GM23338 (cell line): ENCODE measurements around the gene OR1J4. TPM values are rescaled to one million over a fixed set of nuclear protein-coding genes. Genes with fewer than 3 reads are reported as not detected.
"Not testable (repeated sequence)": the region's sequence is repeated elsewhere in the genome, so short reads cannot be mapped to it uniquely, and the experiment has no call there.

Source experiments
- ATAC-seq: fragments of 200-7000 bp; cut with Tn5 transposase; 3 replicates; pipeline ENCODE4 v1.9.1; 2020
- DNase-seq: peaks from one replicate; pipeline ENCODE4 v3.0.0-alpha.2; 2015; ENCODE audit warnings: low spot score
- H2AFZ ChIP-seq: fragments of 200-600 bp; sonication (generic); 2 replicates; pipeline ENCODE4 v1.8.0; 2016; ENCODE audit warnings: antibody characterized with exemption, mild to moderate bottlenecking, moderate library complexity
- H3F3A ChIP-seq: fragments of 200-600 bp; sonication (generic); replicated peaks from 2 replicates; pipeline ENCODE4 v1.8.0; 2017; ENCODE audit warnings: antibody characterized with exemption, mixed run types, low read depth
- H3K27ac ChIP-seq: fragments of 200-600 bp; sonication (generic); 2 replicates; pipeline ENCODE4 v1.6.1; 2016; ENCODE audit warnings: low read depth
- H3K27me3 ChIP-seq: fragments of 200-600 bp; sonication (generic); 2 replicates; pipeline ENCODE4 v1.8.0; 2016; ENCODE audit warnings: mild to moderate bottlenecking, mixed run types, moderate library complexity; ENCODE audit not compliant: insufficient read depth
- H3K36me3 ChIP-seq: fragments of 200-600 bp; sonication (generic); 2 replicates; pipeline ENCODE4 v1.8.0; 2016; ENCODE audit warnings: mild to moderate bottlenecking; ENCODE audit not compliant: insufficient read depth
- H3K4me1 ChIP-seq: fragments of 200-600 bp; sonication (generic); 2 replicates; pipeline ENCODE4 v1.8.0; 2016; ENCODE audit warnings: mild to moderate bottlenecking, moderate library complexity; ENCODE audit not compliant: insufficient read depth
- H3K4me2 ChIP-seq: fragments of 200-600 bp; sonication (generic); 2 replicates; pipeline ENCODE4 v1.7.1; 2017; ENCODE audit warnings: mixed run types
- H3K4me3 ChIP-seq: fragments of 200-600 bp; sonication (generic); 2 replicates; pipeline ENCODE4 v1.6.1; 2016; ENCODE audit warnings: mixed run types
- H3K79me2 ChIP-seq: fragments of 200-600 bp; sonication (generic); replicated peaks from 2 replicates; pipeline ENCODE4 v1.8.0; 2017; ENCODE audit warnings: mild to moderate bottlenecking; ENCODE audit not compliant: insufficient read depth
- H3K9me2 ChIP-seq: fragments of 200-600 bp; sonication (generic); 2 replicates; pipeline ENCODE4 v1.8.0; 2017; ENCODE audit not compliant: insufficient read depth
- H4K20me1 ChIP-seq: fragments of 200-600 bp; sonication (generic); replicated peaks from 2 replicates; pipeline ENCODE4 v1.8.0; 2017; ENCODE audit warnings: mild to moderate bottlenecking; ENCODE audit not compliant: insufficient read depth
- H3K27ac Mint-ChIP-seq: 2 replicates; pipeline ENCODE4 v1.8.0; 2020; ENCODE audit warnings: inconsistent platforms, mild to moderate bottlenecking, moderate library complexity, mixed read lengths
- H3K27me3 Mint-ChIP-seq: 3 replicates; pipeline ENCODE4 v1.8.0; 2022; ENCODE audit warnings: low read depth, mild to moderate bottlenecking, moderate library complexity, mixed read lengths, inconsistent platforms; ENCODE audit not compliant: insufficient read depth, poor library complexity
- H3K36me3 Mint-ChIP-seq: 3 replicates; pipeline ENCODE4 v1.8.0; 2021; ENCODE audit warnings: low read depth, mild to moderate bottlenecking, inconsistent platforms, moderate library complexity, mixed read lengths
- H3K4me1 Mint-ChIP-seq: 3 replicates; pipeline ENCODE4 v1.8.0; 2020; ENCODE audit warnings: mild to moderate bottlenecking, inconsistent platforms, mixed read lengths
- H3K4me3 Mint-ChIP-seq: 3 replicates; pipeline ENCODE4 v1.8.0; 2021; ENCODE audit warnings: moderate library complexity, mild to moderate bottlenecking, inconsistent platforms, mixed read lengths
- H3K9me3 Mint-ChIP-seq: 3 replicates; pipeline ENCODE4 v1.8.0; 2020; ENCODE audit warnings: moderate library complexity, mild to moderate bottlenecking, inconsistent platforms, mixed read lengths
- CREB1 ChIP-seq: fragments of 250-450 bp; sonication (Bioruptor Pico); IDR thresholded peaks from 2 replicates; pipeline ENCODE4 v1.5.0; 2020; ENCODE audit warnings: low read depth, mild to moderate bottlenecking, moderate library complexity
- EZH2 ChIP-seq: fragments of 200-600 bp; sonication (generic); IDR thresholded peaks from one replicate; pipeline ENCODE4 v1.8.0; 2017; ENCODE audit warnings: antibody characterized with exemption, mild to moderate bottlenecking, low read depth; ENCODE audit not compliant: unreplicated experiment
- EZH2phosphoT487 ChIP-seq: fragments of 200-600 bp; sonication (generic); IDR thresholded peaks from one replicate; pipeline ENCODE4 v1.8.1; 2018; ENCODE audit warnings: antibody characterized with exemption; ENCODE audit not compliant: unreplicated experiment
- JUNB ChIP-seq: IDR thresholded peaks from one replicate; pipeline ENCODE4 v1.6.1; 2016; ENCODE audit warnings: antibody characterized with exemption; ENCODE audit not compliant: unreplicated experiment
- NANOG ChIP-seq: IDR thresholded peaks from 2 replicates; pipeline ENCODE4 v1.6.1; 2016; ENCODE audit warnings: antibody characterized with exemption, borderline replicate concordance
- POLR2AphosphoS5 ChIP-seq: IDR thresholded peaks from 2 replicates; pipeline ENCODE4 v1.6.1; 2016; ENCODE audit warnings: antibody characterized with exemption, low read depth
- STAT1 ChIP-seq: IDR thresholded peaks from one replicate; pipeline ENCODE4 v1.6.1; 2016; ENCODE audit warnings: antibody characterized with exemption; ENCODE audit not compliant: unreplicated experiment
- ZNF114 ChIP-seq: fragments of 250-450 bp; sonication (Bioruptor Pico); IDR thresholded peaks from 2 replicates; pipeline ENCODE4 v1.5.0; 2020; ENCODE audit warnings: mild to moderate bottlenecking, moderate library complexity
- polyA plus RNA-seq: library from polyadenylated mRNA; unstranded; fragments of >200 nt; fragmentation: Nextera tagmentation; extraction: Ambion mirVana; gene quantifications from 2 replicates; pipeline ENCODE4 v1.2.1, GENCODE V29; 2016
- total RNA-seq: library from RNA; depleted of rRNA; stranded (reverse); fragments of >200 nt; shearing (Covaris generic); gene quantifications from 2 replicates; pipeline ENCODE4 v1.2.3, GENCODE V29; 2014
- TF ChIP-seq, protein P1 (sequence below): IDR thresholded peaks from 2 replicates; pipeline ENCODE4 v1.6.1; 2016; ENCODE audit warnings: antibody characterized with exemption
- TF ChIP-seq, protein P2 (sequence below): IDR thresholded peaks from one replicate; pipeline ENCODE4 v1.6.1; 2018; ENCODE audit warnings: antibody characterized with exemption; ENCODE audit not compliant: unreplicated experiment

OR1J4 gene
- total and polyA plus RNA-seq, 2 experiments from 2014 or later: not detected

- H3F3A ChIP-seq, H3K27ac ChIP-seq, H4K20me1 ChIP-seq, H3K79me2 ChIP-seq, H3K27ac Mint-ChIP-seq, H2AFZ ChIP-seq, H3K4me1 Mint-ChIP-seq, H3K4me1 ChIP-seq, H3K4me2 ChIP-seq, H3K4me3 Mint-ChIP-seq, H3K36me3 ChIP-seq, H3K27me3 ChIP-seq, H3K9me2 ChIP-seq, ATAC-seq, H3K4me3 ChIP-seq, DNase-seq: not testable (repeated sequence)
- peaks cover 12% of the 10 kb centered on the region for H3K27me3 Mint-ChIP-seq
- peaks cover 35% of the 10 kb centered on the region for H3K36me3 Mint-ChIP-seq
- H3K9me3 Mint-ChIP-seq: peaks cover 97% of the 10 kb centered on the region
These were observed 12.2 kb downstream of the OR1J4 start for GRCh38 chr9:122531157-122531556.

- Histone ChIP-seq H3K4me1 (no peaks in the 10 kb centered on the region), H4K20me1 (no peaks in the 10 kb centered on the region), H3K4me3 (no peak overlapping the region), H3F3A (no peaks in the 10 kb centered on the region), H2AFZ (no peak overlapping the region), H3K4me2 (no peak overlapping the region), H3K27me3 (no peaks in the 10 kb centered on the region), H3K9me2 (no peaks in the 10 kb centered on the region), H3K79me2 (no peaks in the 10 kb centered on the region), H3K36me3 (no peaks in the 10 kb centered on the region), H3K27ac (no peak overlapping the region)
- peaks cover 12% of the 10 kb centered on the region for H3K27me3 Mint-ChIP-seq
- no peak overlapping the region for H3K4me3 Mint-ChIP-seq
- no peaks in the 10 kb centered on the region for H3K4me1 Mint-ChIP-seq
- peaks cover 89% of the 10 kb centered on the region for H3K9me3 Mint-ChIP-seq
- ATAC-seq: no peak
- no peak for TF ChIP-seq STAT1
- TF ChIP-seq, protein P1, sequence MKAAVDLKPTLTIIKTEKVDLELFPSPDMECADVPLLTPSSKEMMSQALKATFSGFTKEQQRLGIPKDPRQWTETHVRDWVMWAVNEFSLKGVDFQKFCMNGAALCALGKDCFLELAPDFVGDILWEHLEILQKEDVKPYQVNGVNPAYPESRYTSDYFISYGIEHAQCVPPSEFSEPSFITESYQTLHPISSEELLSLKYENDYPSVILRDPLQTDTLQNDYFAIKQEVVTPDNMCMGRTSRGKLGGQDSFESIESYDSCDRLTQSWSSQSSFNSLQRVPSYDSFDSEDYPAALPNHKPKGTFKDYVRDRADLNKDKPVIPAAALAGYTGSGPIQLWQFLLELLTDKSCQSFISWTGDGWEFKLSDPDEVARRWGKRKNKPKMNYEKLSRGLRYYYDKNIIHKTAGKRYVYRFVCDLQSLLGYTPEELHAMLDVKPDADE: no peak
- TF ChIP-seq, protein P2, sequence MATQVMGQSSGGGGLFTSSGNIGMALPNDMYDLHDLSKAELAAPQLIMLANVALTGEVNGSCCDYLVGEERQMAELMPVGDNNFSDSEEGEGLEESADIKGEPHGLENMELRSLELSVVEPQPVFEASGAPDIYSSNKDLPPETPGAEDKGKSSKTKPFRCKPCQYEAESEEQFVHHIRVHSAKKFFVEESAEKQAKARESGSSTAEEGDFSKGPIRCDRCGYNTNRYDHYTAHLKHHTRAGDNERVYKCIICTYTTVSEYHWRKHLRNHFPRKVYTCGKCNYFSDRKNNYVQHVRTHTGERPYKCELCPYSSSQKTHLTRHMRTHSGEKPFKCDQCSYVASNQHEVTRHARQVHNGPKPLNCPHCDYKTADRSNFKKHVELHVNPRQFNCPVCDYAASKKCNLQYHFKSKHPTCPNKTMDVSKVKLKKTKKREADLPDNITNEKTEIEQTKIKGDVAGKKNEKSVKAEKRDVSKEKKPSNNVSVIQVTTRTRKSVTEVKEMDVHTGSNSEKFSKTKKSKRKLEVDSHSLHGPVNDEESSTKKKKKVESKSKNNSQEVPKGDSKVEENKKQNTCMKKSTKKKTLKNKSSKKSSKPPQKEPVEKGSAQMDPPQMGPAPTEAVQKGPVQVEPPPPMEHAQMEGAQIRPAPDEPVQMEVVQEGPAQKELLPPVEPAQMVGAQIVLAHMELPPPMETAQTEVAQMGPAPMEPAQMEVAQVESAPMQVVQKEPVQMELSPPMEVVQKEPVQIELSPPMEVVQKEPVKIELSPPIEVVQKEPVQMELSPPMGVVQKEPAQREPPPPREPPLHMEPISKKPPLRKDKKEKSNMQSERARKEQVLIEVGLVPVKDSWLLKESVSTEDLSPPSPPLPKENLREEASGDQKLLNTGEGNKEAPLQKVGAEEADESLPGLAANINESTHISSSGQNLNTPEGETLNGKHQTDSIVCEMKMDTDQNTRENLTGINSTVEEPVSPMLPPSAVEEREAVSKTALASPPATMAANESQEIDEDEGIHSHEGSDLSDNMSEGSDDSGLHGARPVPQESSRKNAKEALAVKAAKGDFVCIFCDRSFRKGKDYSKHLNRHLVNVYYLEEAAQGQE: no peak
- no peak for TF ChIP-seq POLR2AphosphoS5
- no peak for TF ChIP-seq EZH2
- TF ChIP-seq NANOG: no peak
- TF ChIP-seq CREB1: no peak
- no peak for TF ChIP-seq ZNF114
- no peak for TF ChIP-seq JUNB
- no peak for TF ChIP-seq EZH2phosphoT487
- peaks cover 24% of the 10 kb centered on the region for H3K36me3 Mint-ChIP-seq
- H3K27ac Mint-ChIP-seq: no peak overlapping the region
- no peak for DNase-seq
These were observed 17.2 kb downstream of the OR1J4 start for GRCh38 chr9:122536134-122536533.

GRCh38 chr9:122537066-122537465, 18.1 kb downstream of the OR1J4 start:
- H3K36me3 ChIP-seq, ATAC-seq, H3F3A ChIP-seq, H2AFZ ChIP-seq, H3K9me2 ChIP-seq, H3K4me3 Mint-ChIP-seq, H3K79me2 ChIP-seq, DNase-seq, H3K4me3 ChIP-seq, H4K20me1 ChIP-seq, H3K27ac Mint-ChIP-seq, H3K4me1 Mint-ChIP-seq, H3K4me1 ChIP-seq, H3K4me2 ChIP-seq, H3K27me3 ChIP-seq, H3K27ac ChIP-seq: not testable (repeated sequence)
- H3K36me3 Mint-ChIP-seq: peaks cover 22% of the 10 kb centered on the region
- peaks cover 88% of the 10 kb centered on the region for H3K9me3 Mint-ChIP-seq
- peaks cover 11% of the 10 kb centered on the region for H3K27me3 Mint-ChIP-seq
